Keratinocyte (primary cell): ENCODE data around the gene LRRC74B.

ENCODE experiments used
- CTCF ChIP-seq, 3 experiments: IDR thresholded peaks in 1 of 3; conservative IDR thresholded peaks in 1 of 3; optimal IDR thresholded peaks in 1 of 3; 2 replicates in 2 of 3; 3 replicates in 1 of 3; pipeline versions ENCODE3 to v1.5.1; 2011; ENCODE audit warnings: low read length in 3 of 3, mild to moderate bottlenecking in 3 of 3, moderate library complexity in 2 of 3, control low read depth in 1 of 3, inconsistent platforms in 1 of 3; ENCODE audit not compliant: insufficient read depth in 2 of 3; ENCODE audit errors: extremely low read depth in 1 of 3
- EZH2 ChIP-seq: IDR thresholded peaks from one replicate; pipeline ENCODE4 v1.6.1; 2012; ENCODE audit warnings: inconsistent platforms, mild to moderate bottlenecking, low read length, moderate library complexity

GRCh38 chr22:21010426-21011113 lies 35.2 kb upstream of the LRRC74B start:
- TF ChIP-seq CTCF (optimal IDR thresholded peaks at IDR 0.05 in 1 of 3, IDR thresholded peaks at IDR 0.05 in 1 of 3, conservative IDR thresholded peaks at IDR 0.05 in 1 of 3; ENCODE audit: extremely low read depth in 1 of 3, insufficient read depth in 2 of 3, low read length in 3 of 3) (no peak), EZH2 (no peak)
